Endodermal cell (in vitro differentiated cells): ENCODE results near the gene BMPER. TPM values are rescaled to one million over a fixed set of nuclear protein-coding genes. Genes with fewer than 3 reads are reported as not detected.

Experiments used
- DNase-seq: peaks from one replicate; pipeline ENCODE4 v3.0.0-alpha.2; 2017
- H3K27ac ChIP-seq: 2 replicates; pipeline ENCODE4 v1.5.1; 2013; ENCODE audit warnings: mild to moderate bottlenecking, low read depth, low read length, moderate library complexity
- H3K27me3 ChIP-seq: 2 replicates; pipeline ENCODE4 v1.6.1; 2013; ENCODE audit warnings: mild to moderate bottlenecking, low read length, moderate library complexity; ENCODE audit not compliant: insufficient read depth, control insufficient read depth, poor library complexity, severe bottlenecking
- H3K36me3 ChIP-seq: 2 replicates; pipeline ENCODE4 v1.7.0; 2013; ENCODE audit warnings: mild to moderate bottlenecking, low read length, moderate library complexity; ENCODE audit not compliant: control insufficient read depth, insufficient read depth
- H3K4me1 ChIP-seq: one replicate; pipeline ENCODE4 v1.7.0; 2013; ENCODE audit warnings: low read length; ENCODE audit not compliant: control insufficient read depth, insufficient read depth
- H3K4me3 ChIP-seq: 2 replicates; pipeline ENCODE4 v1.5.1; 2013; ENCODE audit warnings: mild to moderate bottlenecking, low read length, moderate library complexity
- H3K9ac ChIP-seq: 2 replicates; pipeline ENCODE4 v1.6.1; 2013; ENCODE audit warnings: mild to moderate bottlenecking, low read length, moderate library complexity; ENCODE audit not compliant: poor library complexity, severe bottlenecking; ENCODE audit errors: extremely low read depth
- H3K9me3 ChIP-seq: 2 replicates; pipeline ENCODE4 v1.6.1; 2013; ENCODE audit warnings: mild to moderate bottlenecking, low read length, moderate library complexity; ENCODE audit not compliant: control insufficient read depth
- H3K27ac Mint-ChIP-seq: 2 replicates; pipeline ENCODE4 v1.8.0; 2020; ENCODE audit warnings: mixed read lengths
- H3K27me3 Mint-ChIP-seq: 2 replicates; pipeline ENCODE4 v1.8.0; 2021; ENCODE audit warnings: mild to moderate bottlenecking, mixed read lengths; ENCODE audit not compliant: insufficient read depth
- H3K36me3 Mint-ChIP-seq: 2 replicates; pipeline ENCODE4 v1.8.0; 2020; ENCODE audit warnings: low read depth, mixed read lengths
- H3K4me1 Mint-ChIP-seq: 2 replicates; pipeline ENCODE4 v1.8.0; 2020; ENCODE audit warnings: mixed read lengths
- H3K4me3 Mint-ChIP-seq: 2 replicates; pipeline ENCODE4 v1.8.0; 2020; ENCODE audit warnings: mild to moderate bottlenecking, moderate library complexity, mixed read lengths
- H3K9me3 Mint-ChIP-seq: 2 replicates; pipeline ENCODE4 v1.8.0; 2020; ENCODE audit warnings: mild to moderate bottlenecking, mixed read lengths
- CTCF ChIP-seq: fragments of 200-600 bp; sonication (generic); conservative IDR thresholded peaks from 2 replicates; pipeline ENCODE4 v1.5.0; 2021; ENCODE audit warnings: antibody characterized with exemption, mild to moderate bottlenecking
- WGBS, 2 experiments: methylation state at CpG; one replicate each; pipeline versions ENCODE4 v1.1.5 to v1.1.7; 2013; ENCODE audit warnings: missing lambda C conversion rate in 2 of 2, mixed read lengths in 1 of 2; ENCODE audit not compliant: insufficient coverage in 1 of 2, insufficient read length in 1 of 2; 5-methylcytosine and 5-hydroxymethylcytosine counted together
- total RNA-seq, 2 donors: library from RNA; stranded (reverse); fragmentation: NEBNext Ultra II Directional in 1 of 2; extraction: Animal tissue kit (Norgen Biotek cat#: 25700) in 1 of 2; gene quantifications; 2 replicates in 1 of 2; 3 replicates in 1 of 2; pipeline ENCODE4 v1.2.1, GENCODE V29; 2021

The BMPER gene
- total RNA-seq, 2 donors from 2014 or later: 71.2 to 72.2 TPM

DNA sequence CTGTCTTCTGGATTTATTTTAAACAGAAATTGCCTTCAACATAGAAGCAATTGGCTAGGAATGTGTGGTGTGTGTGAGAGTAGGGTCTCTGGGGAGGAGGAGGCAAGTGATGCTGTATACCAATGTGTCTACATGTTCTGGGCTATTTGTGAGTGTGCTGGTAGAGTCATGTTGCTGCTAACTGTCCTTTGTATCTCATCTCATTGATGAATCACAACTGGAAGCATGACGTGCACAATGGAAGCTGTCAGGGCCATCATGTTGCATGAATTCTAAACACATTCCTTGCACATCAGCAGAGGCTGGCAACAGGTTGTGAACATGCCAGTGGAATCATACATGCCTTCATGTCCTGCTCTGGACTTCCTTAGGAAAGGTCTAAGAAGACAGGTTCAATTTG lies 199.7 kb downstream of the BMPER start:
- Histone ChIP-seq H3K9me3 (no peaks in the 10 kb centered on the region), H3K4me1 (no peaks in the 10 kb centered on the region), H3K27me3 (no peaks in the 10 kb centered on the region), H3K4me3 (no peak overlapping the region), H3K36me3 (no peaks in the 10 kb centered on the region), H3K27ac (no peak overlapping the region), H3K9ac (no peak overlapping the region)
- H3K9me3 Mint-ChIP-seq: no peaks in the 10 kb centered on the region
- H3K4me3 Mint-ChIP-seq: no peak overlapping the region
- no peak for DNase-seq
- no peak for TF ChIP-seq CTCF
- WGBS, 2 experiments: 75 to 90% methylated on average over 1 of the region's 1 CpG
- H3K4me1 Mint-ChIP-seq: peaks cover 2% of the 10 kb centered on the region
- no peaks in the 10 kb centered on the region for H3K27me3 Mint-ChIP-seq
- H3K27ac Mint-ChIP-seq: no peak overlapping the region
- H3K36me3 Mint-ChIP-seq: peaks cover 48% of the 10 kb centered on the region

GRCh38 chr7:34107276-34107675 lies 201.9 kb downstream of the BMPER start:
- no peak overlapping the region for H3K9ac ChIP-seq
- peaks cover 2% of the 10 kb centered on the region for H3K4me1 Mint-ChIP-seq
- peaks cover 27% of the 10 kb centered on the region for H3K36me3 Mint-ChIP-seq
- no peak for TF ChIP-seq CTCF
- no peak overlapping the region for H3K4me3 ChIP-seq
- DNase-seq: no peak
- 91 to 92% methylated on average over 5 of the region's 5 CpGs for WGBS, 2 experiments
- H3K36me3 ChIP-seq: no peaks in the 10 kb centered on the region
- no peak overlapping the region for H3K27ac Mint-ChIP-seq
- H3K4me1 ChIP-seq: no peaks in the 10 kb centered on the region
- no peak overlapping the region for H3K27ac ChIP-seq
- no peaks in the 10 kb centered on the region for H3K9me3 ChIP-seq
- no peak overlapping the region for H3K4me3 Mint-ChIP-seq
- H3K27me3 ChIP-seq: no peaks in the 10 kb centered on the region
- H3K9me3 Mint-ChIP-seq: no peaks in the 10 kb centered on the region
- H3K27me3 Mint-ChIP-seq: no peaks in the 10 kb centered on the region

DNA sequence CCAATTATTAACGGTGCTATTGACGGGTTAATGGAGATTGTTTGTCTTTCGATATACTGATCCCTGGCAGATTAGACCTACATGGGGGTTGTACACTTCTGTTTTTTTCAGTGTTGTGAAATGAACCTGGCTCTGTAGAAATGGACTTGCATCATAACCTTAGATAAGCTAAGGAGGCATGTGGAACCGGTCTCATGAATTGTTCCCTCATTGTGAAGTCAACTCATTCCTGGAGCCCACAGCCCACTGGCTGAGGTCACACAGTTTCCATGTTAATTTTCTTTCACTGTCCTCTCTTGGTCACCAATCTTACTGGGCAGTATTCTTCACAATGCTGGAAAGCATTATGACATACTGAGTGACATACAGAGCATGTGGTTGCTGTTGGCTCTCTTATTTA lies 202.8 kb downstream of the BMPER start:
- Histone ChIP-seq H3K9me3 (no peaks in the 10 kb centered on the region), H3K9ac (no peak overlapping the region), H3K27me3 (no peaks in the 10 kb centered on the region), H3K27ac (no peak overlapping the region), H3K4me1 (no peaks in the 10 kb centered on the region), H3K4me3 (no peak overlapping the region), H3K36me3 (no peaks in the 10 kb centered on the region)
- peaks cover 21% of the 10 kb centered on the region for H3K36me3 Mint-ChIP-seq
- H3K4me3 Mint-ChIP-seq: no peak overlapping the region
- WGBS, 2 experiments: 96 to 97% methylated on average over 4 of the region's 4 CpGs
- no peaks in the 10 kb centered on the region for H3K9me3 Mint-ChIP-seq
- no peak for DNase-seq
- no peaks in the 10 kb centered on the region for H3K27me3 Mint-ChIP-seq
- H3K27ac Mint-ChIP-seq: no peak overlapping the region
- no peak for TF ChIP-seq CTCF
- H3K4me1 Mint-ChIP-seq: peaks cover 2% of the 10 kb centered on the region
